GM18858 (cell line): ENCODE data around the gene FAM234B.

ENCODE experiments used
- ATAC-seq: cut with Tn5 transposase; IDR thresholded peaks from one replicate; pipeline ENCODE4 v1.9.1; 2021; ENCODE audit not compliant: unreplicated experiment

The FAM234B gene

GRCh38 chr12:13044002-13044905 is at the start of gene FAM234B:
Gene FAM234B, plus strand, starts transcription at chr12:13044381. Its CDS starts 23 bp downstream, at chr12:13044404.
- peak; percentile 72 for ATAC-seq

GRCh38 chr12:12995088-12995487 is 49.1 kb upstream of the FAM234B start:
- ATAC-seq: no peak

GRCh38 chr12:12996209-12996608 is 48.0 kb upstream of the FAM234B start:
- ATAC-seq: no peak

GRCh38 chr12:12997156-12997555 is 47.0 kb upstream of the FAM234B start:
- ATAC-seq: no peak

GRCh38 chr12:12997734-12998133 is 46.4 kb upstream of the FAM234B start:
- no peak for ATAC-seq

GRCh38 chr12:12998248-12998647 is 45.9 kb upstream of the FAM234B start:
- no peak for ATAC-seq

- ATAC-seq: no peak
Observed at GRCh38 chr12:12999271-12999958, 44.8 kb upstream of the FAM234B start.

GRCh38 chr12:12999959-13000615 is 44.1 kb upstream of the FAM234B start, which contains the start of gene HEBP1:
Gene HEBP1, minus strand, starts transcription at chr12:13000265. Its CDS starts 151 bp downstream, at chr12:13000114.
- ATAC-seq: peak; percentile 61

- ATAC-seq: peak; percentile 13
Observed at GRCh38 chr12:13000616-13000924, 43.6 kb upstream of the FAM234B start.

GRCh38 chr12:13000925-13001774 is 43.0 kb upstream of the FAM234B start:
- ATAC-seq: no peak

- no peak for ATAC-seq
Observed at GRCh38 chr12:13001775-13002040, 42.5 kb upstream of the FAM234B start.

GRCh38 chr12:13002301-13003097 is 41.7 kb upstream of the FAM234B start:
- no peak for ATAC-seq

- no peak for ATAC-seq
Observed at GRCh38 chr12:13004361-13004760, 39.8 kb upstream of the FAM234B start.

- no peak for ATAC-seq
Observed at GRCh38 chr12:13004986-13005385, 39.2 kb upstream of the FAM234B start.

- ATAC-seq: no peak
Observed at GRCh38 chr12:13005649-13006048, 38.5 kb upstream of the FAM234B start.

GRCh38 chr12:13007496-13008233 is 36.5 kb upstream of the FAM234B start:
- ATAC-seq: no peak

- ATAC-seq: no peak
Observed at GRCh38 chr12:13008741-13009380, 35.3 kb upstream of the FAM234B start.

- no peak for ATAC-seq
Observed at GRCh38 chr12:13011098-13011497, 33.1 kb upstream of the FAM234B start.

- ATAC-seq: no peak
Observed at GRCh38 chr12:13022851-13023271, 21.3 kb upstream of the FAM234B start.
